ENCODE data around the gene TENT4B. TPM values are rescaled to one million over a fixed set of nuclear protein-coding genes. Genes with fewer than 3 reads are reported as not detected.

Gene TENT4B
- total RNA-seq, 1 donor from 2014 or later: 16.8 TPM

DNA sequence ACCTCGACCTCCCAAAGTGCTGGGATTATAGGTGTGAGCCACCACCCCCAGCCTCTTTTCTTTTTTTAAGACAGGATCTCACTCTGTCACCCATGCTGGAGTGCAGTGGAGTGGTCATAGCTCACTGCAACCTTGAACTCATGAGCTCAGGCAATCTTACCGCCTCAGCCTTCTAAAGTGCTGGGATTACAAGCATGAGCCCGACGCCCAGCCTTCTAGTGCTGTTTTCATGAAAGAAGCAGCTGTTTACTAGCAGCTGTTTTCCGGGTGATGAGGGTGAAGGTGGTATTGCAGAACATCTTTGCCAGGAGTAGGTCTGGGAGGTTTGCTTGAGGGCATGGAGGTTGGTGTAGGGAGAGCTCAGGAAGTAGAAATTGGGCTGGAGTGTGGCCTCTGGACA, 115.2 kb downstream of the TENT4B start:
- H3K36me3 Mint-ChIP-seq (ENCODE audit: low read depth): peaks cover 21% of the 10 kb centered on the region
- H3K4me3 Mint-ChIP-seq (ENCODE audit: low read depth): peak overlapping the region; percentile 66
- peaks cover 58% of the 10 kb centered on the region for H3K4me1 Mint-ChIP-seq (ENCODE audit: low read depth)
- H3K9me3 Mint-ChIP-seq: no peaks in the 10 kb centered on the region
- H3K27me3 Mint-ChIP-seq (ENCODE audit: low read depth): no peaks in the 10 kb centered on the region
- DNase-seq (ENCODE audit: low spot score): no peak
- peak overlapping the region; percentile 39 for H3K27ac Mint-ChIP-seq
- intact Hi-C loops (cut with micrococcal nuclease): loop anchor here (5.0 kb wide), 3 partner anchors 44 to 479 kb away; no protein-coding TSS in a partner anchor

DNA sequence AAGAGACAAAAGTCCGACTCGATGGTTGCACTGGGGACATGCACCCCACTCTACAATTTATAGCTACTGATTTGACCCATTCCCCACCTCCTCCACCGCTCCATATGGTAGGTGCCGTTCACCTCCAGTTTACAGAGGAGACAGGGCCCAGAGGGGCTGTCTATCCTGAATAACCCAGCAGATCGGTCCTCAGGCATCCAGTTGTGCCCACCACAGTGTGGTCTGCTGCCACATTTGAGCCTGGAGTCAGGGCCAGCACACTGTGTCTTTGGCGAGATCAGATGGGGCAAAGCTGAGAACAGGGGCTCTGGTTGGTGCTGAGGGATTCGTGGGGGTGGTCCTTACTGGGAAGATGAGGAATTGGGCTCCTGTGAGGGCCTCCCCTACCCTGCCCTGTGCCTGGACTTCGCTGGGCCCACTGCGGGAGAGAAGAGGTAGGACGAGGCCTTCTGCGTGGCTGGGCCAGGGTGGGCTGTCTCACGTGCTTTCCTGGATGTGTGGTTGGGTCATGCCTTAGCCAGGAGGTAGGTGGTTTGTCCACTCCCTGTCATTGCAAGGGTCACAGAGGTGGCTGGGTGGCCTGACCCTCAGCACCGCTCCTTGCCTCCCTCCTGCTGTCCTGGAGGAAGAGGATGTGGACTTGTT, 116.1 kb downstream of the TENT4B start:
- no peaks in the 10 kb centered on the region for H3K9me3 Mint-ChIP-seq
- peaks cover 24% of the 10 kb centered on the region for H3K36me3 Mint-ChIP-seq (ENCODE audit: low read depth)
- DNase-seq (ENCODE audit: low spot score): no peak
- H3K27ac Mint-ChIP-seq: peak overlapping the region; percentile 58
- peak overlapping the region; percentile 10 for H3K4me3 Mint-ChIP-seq (ENCODE audit: low read depth)
- H3K4me1 Mint-ChIP-seq (ENCODE audit: low read depth): peaks cover 58% of the 10 kb centered on the region
- intact Hi-C loops (cut with micrococcal nuclease): loop anchor here (5.0 kb wide), 3 partner anchors 43 to 478 kb away; no protein-coding TSS in a partner anchor
- H3K27me3 Mint-ChIP-seq (ENCODE audit: low read depth): no peaks in the 10 kb centered on the region

- H3K4me1 Mint-ChIP-seq (ENCODE audit: low read depth): peaks cover 59% of the 10 kb centered on the region
- DNase-seq (ENCODE audit: low spot score): no peak
Measured at GRCh38 chr16:50269769-50270509, 116.8 kb downstream of the TENT4B start.

DNA sequence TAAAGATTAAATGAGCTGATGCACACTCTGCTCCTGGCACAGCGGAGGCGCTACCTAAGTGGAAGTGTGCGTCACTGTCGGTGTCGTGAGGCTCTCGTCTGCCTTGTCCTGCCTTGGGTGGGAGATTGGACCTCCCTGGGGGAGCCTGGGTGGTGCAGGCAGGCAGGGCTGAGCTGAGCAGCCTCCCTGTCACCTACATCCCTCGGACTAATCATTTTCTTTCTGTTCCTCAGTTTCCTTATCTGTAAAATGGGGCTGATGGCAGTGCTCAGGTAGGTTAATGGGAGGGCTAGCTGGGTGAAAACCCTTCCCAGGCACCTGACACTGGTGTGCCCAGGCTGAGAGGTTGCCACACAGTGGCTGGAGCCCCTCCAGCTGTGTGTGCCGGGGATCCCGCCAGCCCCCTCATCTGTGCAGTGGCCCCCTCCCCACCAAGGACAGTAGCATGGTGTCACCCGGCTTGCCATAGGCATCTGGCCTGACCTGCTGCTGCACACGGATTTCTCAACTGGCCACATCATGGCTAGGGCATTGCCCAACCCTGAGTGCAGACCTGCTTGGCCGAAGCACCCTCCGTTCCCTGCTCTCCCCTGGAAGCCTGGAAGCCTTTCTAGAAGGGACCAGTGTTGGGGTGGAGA, 117.5 kb downstream of the TENT4B start:
- intact Hi-C loops (cut with micrococcal nuclease): no loop called here
- peaks cover 26% of the 10 kb centered on the region for H3K36me3 Mint-ChIP-seq (ENCODE audit: low read depth)
- H3K27ac Mint-ChIP-seq: no peak overlapping the region
- no peak for DNase-seq (ENCODE audit: low spot score)
- H3K4me3 Mint-ChIP-seq (ENCODE audit: low read depth): no peak overlapping the region
- H3K9me3 Mint-ChIP-seq: no peaks in the 10 kb centered on the region
- peaks cover 60% of the 10 kb centered on the region for H3K4me1 Mint-ChIP-seq (ENCODE audit: low read depth)
- no peaks in the 10 kb centered on the region for H3K27me3 Mint-ChIP-seq (ENCODE audit: low read depth)

More at GRCh38 chr16:50269769-50270509, 116.8 kb downstream of the TENT4B start:
- H3K9me3 Mint-ChIP-seq: no peaks in the 10 kb centered on the region
- no peak overlapping the region for H3K27ac Mint-ChIP-seq
- no peak overlapping the region for H3K4me3 Mint-ChIP-seq (ENCODE audit: low read depth)
- H3K27me3 Mint-ChIP-seq (ENCODE audit: low read depth): no peaks in the 10 kb centered on the region
- peaks cover 22% of the 10 kb centered on the region for H3K36me3 Mint-ChIP-seq (ENCODE audit: low read depth)
- intact Hi-C loops (cut with micrococcal nuclease): loop anchor here (5.0 kb wide), 3 partner anchors 42 to 477 kb away; no protein-coding TSS in a partner anchor

DNA sequence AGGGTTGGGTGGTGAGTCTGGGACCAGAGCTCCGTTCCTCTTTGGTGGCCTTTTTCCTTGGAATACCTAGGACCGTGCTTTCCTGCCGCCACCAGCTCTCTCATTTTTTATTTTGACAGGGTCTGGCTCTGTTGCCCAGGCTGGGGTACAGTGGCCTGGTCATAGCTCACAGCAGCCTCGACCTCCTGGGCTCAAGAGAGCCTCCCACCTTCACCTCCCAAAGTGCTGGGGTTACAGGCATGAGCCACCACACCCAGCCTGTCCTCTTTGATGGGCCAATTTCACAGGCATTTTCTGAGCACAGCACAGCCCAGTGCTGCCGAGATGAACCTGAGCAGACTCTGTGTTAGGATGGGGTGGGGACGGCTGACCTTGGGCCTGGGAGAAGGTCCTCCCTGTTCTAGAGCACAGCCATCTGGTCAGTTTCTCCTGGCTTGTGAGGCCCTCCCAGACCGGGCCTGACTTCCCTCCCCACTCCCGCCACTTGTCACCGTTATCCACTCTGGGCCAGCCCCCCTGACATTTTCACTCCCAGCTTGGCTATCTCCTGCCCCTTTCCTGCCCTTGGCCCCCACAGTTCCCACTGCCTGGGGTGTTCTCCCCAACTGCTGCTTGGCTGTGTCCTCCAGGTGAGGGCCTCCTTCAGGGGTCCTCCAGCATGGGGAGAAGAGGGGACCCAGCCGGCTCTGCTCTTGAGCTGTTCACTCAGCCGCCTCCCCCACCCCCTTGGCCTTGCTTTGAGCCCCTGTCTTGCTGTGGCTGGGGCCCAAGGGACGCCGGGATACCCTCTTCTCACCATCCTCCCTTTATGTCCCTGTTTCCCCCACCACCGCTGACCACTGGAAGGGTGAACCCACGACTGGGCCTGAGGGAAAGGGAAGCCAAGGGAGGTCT, 118.3 kb downstream of the TENT4B start:
- H3K4me3 Mint-ChIP-seq (ENCODE audit: low read depth): no peak overlapping the region
- intact Hi-C loops (cut with micrococcal nuclease): no loop called here
- H3K36me3 Mint-ChIP-seq (ENCODE audit: low read depth): peaks cover 26% of the 10 kb centered on the region
- no peak for DNase-seq (ENCODE audit: low spot score)
- H3K27me3 Mint-ChIP-seq (ENCODE audit: low read depth): no peaks in the 10 kb centered on the region
- H3K27ac Mint-ChIP-seq: no peak overlapping the region
- no peaks in the 10 kb centered on the region for H3K9me3 Mint-ChIP-seq
- H3K4me1 Mint-ChIP-seq (ENCODE audit: low read depth): peaks cover 56% of the 10 kb centered on the region

DNA sequence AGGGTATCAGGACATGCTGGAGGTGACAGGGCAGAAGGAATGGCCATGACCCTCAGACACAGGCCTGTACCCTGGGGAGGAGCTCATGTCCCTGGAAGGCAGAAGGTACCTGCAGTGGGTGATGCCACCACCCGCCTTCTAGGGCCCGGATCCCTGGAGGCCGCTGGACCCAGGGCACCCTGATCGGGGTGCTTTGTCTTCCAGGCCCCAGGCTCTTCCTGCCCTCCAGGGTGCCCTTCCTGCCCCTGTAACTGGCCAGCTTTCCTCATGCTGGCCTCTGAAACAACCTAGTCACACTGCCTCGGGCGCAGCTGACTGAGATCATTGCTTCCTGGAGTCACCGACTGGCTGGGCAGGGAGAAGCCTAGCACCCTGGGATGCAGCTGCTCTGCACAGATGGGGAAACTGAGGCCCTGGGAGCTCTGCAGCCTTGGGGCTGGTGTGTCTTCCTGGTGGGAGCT, 119.0 kb downstream of the TENT4B start:
- intact Hi-C loops (cut with micrococcal nuclease): no loop called here
- H3K9me3 Mint-ChIP-seq: no peaks in the 10 kb centered on the region
- H3K27ac Mint-ChIP-seq: peak overlapping the region; percentile 22
- H3K36me3 Mint-ChIP-seq (ENCODE audit: low read depth): peaks cover 32% of the 10 kb centered on the region
- DNase-seq (ENCODE audit: low spot score): no peak
- H3K4me3 Mint-ChIP-seq (ENCODE audit: low read depth): no peak overlapping the region
- H3K27me3 Mint-ChIP-seq (ENCODE audit: low read depth): no peaks in the 10 kb centered on the region
- peaks cover 56% of the 10 kb centered on the region for H3K4me1 Mint-ChIP-seq (ENCODE audit: low read depth)

DNA sequence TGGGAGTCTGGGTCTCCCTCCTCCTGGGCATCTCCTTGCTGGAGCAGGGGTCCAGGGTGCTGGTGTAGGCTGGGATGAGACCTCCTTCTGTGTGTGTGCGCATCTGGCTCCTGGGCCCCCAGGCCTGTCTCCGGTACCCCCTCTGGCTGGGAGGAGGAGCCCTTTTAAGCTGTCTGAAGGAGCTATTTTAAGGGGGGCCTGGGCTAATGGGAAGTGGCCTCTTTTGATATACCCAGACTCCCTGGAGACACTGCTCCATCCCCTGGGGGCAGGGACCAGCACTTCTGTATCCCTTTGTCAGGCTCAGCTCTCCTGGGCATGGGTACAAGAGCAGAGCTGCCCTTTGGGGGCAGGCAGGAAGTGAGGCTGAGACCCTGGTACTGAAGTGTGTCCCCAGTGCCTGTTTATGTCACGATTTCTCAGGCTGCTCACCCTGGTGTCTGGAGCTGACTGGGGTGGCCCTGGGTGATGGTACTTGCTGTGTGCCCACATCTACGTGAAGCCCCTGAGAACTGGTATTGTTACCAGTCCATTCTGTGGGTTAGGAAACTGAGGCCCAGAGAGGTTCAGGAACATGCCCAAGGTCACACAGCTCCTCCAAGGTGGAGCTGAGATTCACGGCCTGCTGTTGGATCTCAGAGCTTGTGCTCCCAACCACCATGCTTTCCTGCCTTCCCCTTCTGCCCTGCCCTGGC, 119.7 kb downstream of the TENT4B start:
- Mint-ChIP-seq H3K27me3 (ENCODE audit: low read depth) (no peaks in the 10 kb centered on the region), H3K36me3 (ENCODE audit: low read depth) (peaks cover 33% of the 10 kb centered on the region), H3K9me3 (no peaks in the 10 kb centered on the region), H3K4me3 (ENCODE audit: low read depth) (peak overlapping the region; percentile 92), H3K27ac (peak overlapping the region; percentile 98), H3K4me1 (ENCODE audit: low read depth) (peaks cover 57% of the 10 kb centered on the region)
- intact Hi-C loops (cut with micrococcal nuclease): no loop called here
- no peak for DNase-seq (ENCODE audit: low spot score)

- H3K36me3 Mint-ChIP-seq (ENCODE audit: low read depth): peaks cover 38% of the 10 kb centered on the region
- H3K4me1 Mint-ChIP-seq (ENCODE audit: low read depth): peaks cover 60% of the 10 kb centered on the region
- no peak for DNase-seq (ENCODE audit: low spot score)
- no peaks in the 10 kb centered on the region for H3K9me3 Mint-ChIP-seq
- H3K4me3 Mint-ChIP-seq (ENCODE audit: low read depth): peak overlapping the region; percentile 92
- intact Hi-C loops (cut with micrococcal nuclease): no loop called here
- H3K27ac Mint-ChIP-seq: peak overlapping the region; percentile 98
- no peaks in the 10 kb centered on the region for H3K27me3 Mint-ChIP-seq (ENCODE audit: low read depth)
Measured at GRCh38 chr16:50273382-50273690, 120.2 kb downstream of the TENT4B start.

GRCh38 chr16:50273888-50274325, 120.8 kb downstream of the TENT4B start:
- peak; percentile 39 for DNase-seq (ENCODE audit: low spot score)
- Mint-ChIP-seq H3K9me3 (no peaks in the 10 kb centered on the region), H3K36me3 (ENCODE audit: low read depth) (peaks cover 40% of the 10 kb centered on the region), H3K4me3 (ENCODE audit: low read depth) (peak overlapping the region; percentile 92), H3K27ac (peak overlapping the region; percentile 98), H3K27me3 (ENCODE audit: low read depth) (no peaks in the 10 kb centered on the region), H3K4me1 (ENCODE audit: low read depth) (peaks cover 63% of the 10 kb centered on the region)
- intact Hi-C loops (cut with micrococcal nuclease): no loop called here

DNA sequence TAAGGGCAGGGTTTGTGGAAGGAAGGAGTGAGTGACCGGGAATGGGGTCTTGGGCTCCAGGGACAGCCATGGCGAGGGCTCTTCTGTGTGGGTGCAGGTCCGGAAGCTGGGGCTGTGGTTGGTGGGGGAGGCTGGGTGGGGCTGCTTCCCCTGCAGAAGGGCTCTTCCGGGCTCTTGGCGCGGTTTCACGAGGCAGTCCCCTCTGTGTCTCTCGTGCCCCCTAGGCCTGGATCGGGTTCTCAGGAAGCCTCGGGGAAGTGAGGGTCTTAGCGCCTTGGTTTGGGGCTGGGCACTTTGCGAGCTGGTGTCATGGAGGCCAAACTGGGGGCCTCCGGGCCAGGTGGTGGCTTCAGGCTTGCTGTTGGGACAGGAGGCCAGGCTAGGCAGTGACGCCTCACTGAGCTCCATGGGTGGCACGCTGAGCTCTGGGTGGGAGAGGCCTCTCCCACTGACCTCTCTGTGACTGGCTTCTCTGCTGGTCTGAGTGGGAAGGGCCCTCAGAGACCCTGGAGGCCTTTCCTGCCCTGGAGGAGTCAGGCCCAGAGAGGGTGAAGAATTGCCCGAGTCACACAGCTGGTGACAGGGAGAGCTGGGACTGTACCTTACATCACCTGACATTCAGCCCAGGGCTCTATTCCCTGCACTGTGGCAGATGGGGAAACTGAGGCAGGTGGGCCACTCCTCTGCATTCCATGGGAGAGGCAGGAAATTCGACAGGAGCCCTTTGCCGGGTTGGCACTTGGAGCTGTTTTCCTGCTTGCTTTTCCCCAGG, 121.4 kb downstream of the TENT4B start:
- Mint-ChIP-seq H3K27me3 (ENCODE audit: low read depth) (no peaks in the 10 kb centered on the region), H3K4me3 (ENCODE audit: low read depth) (peak overlapping the region; percentile 92), H3K27ac (peak overlapping the region; percentile 98), H3K9me3 (no peaks in the 10 kb centered on the region), H3K36me3 (ENCODE audit: low read depth) (peaks cover 45% of the 10 kb centered on the region), H3K4me1 (ENCODE audit: low read depth) (peaks cover 63% of the 10 kb centered on the region)
- peak; percentile 43 for DNase-seq (ENCODE audit: low spot score)
- intact Hi-C loops (cut with micrococcal nuclease): loop anchor here (5.0 kb wide), 1 partner anchor 122 kb away; the partner anchor contains the start of gene TENT4B

GRCh38 chr16:50275098-50275415, 122.0 kb downstream of the TENT4B start:
- H3K36me3 Mint-ChIP-seq (ENCODE audit: low read depth): peaks cover 50% of the 10 kb centered on the region
- H3K4me1 Mint-ChIP-seq (ENCODE audit: low read depth): peaks cover 65% of the 10 kb centered on the region
- intact Hi-C loops (cut with micrococcal nuclease): loop anchor here (5.0 kb wide), 1 partner anchor 123 kb away; the partner anchor contains the start of gene TENT4B
- no peaks in the 10 kb centered on the region for H3K9me3 Mint-ChIP-seq
- DNase-seq (ENCODE audit: low spot score): no peak
- H3K4me3 Mint-ChIP-seq (ENCODE audit: low read depth): peak overlapping the region; percentile 92
- peak overlapping the region; percentile 98 for H3K27ac Mint-ChIP-seq
- H3K27me3 Mint-ChIP-seq (ENCODE audit: low read depth): no peaks in the 10 kb centered on the region

Measured in activated T-helper 2 cell treated with anti-CD3 and anti-CD28 coated beads, Interferon-gamma antibody, Interleukin-2, Interleukin-4, amounts not matched to agents 10 μg/mL and 5 μg/mL and 100 μg/mL, durations not matched to agents 14 hours and 24 hours and 36 hours (primary cell).